Smooth muscle cell of the coronary artery (primary cell): ENCODE results near the gene USP32. TPM values are rescaled to one million over a fixed set of nuclear protein-coding genes. Genes with fewer than 3 reads are reported as not detected.

Experiments used
- total RNA-seq: library from RNA; depleted of rRNA; stranded (reverse); fragments of >200 nt; gene quantifications from 2 replicates; pipeline ENCODE4 v1.2.3, GENCODE V29; 2014; ENCODE audit warnings: low replicate concordance

USP32 gene
- total RNA-seq, result 44.8 and 49.4 TPM in 2 replicates

DNA sequence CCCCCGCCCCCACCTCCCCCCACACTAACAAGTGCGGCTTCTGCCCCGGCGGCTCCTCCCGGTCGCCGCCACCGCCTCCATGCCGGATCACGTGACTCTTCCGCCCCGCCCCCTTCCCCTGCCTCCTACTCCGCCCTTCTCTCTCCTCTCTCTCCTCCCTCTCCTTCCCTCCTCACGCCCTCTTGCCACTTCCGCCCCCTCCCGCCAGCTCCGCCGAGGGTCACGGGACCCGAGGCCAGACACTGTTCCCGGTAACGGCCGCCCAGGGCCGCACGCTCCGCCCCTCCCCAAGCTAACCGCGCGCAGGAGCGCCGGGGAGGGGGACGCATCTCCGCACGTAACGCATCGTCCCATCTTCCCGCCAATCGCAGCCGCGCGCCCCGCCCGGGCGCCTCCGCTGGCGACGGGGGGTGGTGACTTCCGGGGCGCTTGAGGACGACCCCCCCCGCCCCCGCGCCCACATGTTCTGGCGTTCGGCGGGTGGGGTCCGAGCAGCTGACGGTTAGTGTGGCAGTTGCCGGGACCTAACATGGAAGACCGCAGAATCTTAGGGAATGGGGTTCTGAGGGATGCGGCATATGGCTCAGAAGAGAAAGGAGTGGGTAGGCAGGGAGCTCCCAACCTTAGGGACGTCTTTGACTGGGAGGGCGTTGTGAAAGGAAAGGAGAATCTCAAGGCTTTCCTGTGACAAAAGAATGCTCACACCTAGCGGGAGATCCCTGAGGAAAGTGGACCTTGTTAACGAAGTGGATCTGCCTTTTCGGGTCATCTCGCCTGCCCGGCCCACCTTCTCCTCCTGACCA lies at the start of gene USP32:
Gene USP32 (minus strand): TSS at position 92 of the 803 bp plus-strand sequence. CDS start 194 bp downstream, outside the sequence.

DNA sequence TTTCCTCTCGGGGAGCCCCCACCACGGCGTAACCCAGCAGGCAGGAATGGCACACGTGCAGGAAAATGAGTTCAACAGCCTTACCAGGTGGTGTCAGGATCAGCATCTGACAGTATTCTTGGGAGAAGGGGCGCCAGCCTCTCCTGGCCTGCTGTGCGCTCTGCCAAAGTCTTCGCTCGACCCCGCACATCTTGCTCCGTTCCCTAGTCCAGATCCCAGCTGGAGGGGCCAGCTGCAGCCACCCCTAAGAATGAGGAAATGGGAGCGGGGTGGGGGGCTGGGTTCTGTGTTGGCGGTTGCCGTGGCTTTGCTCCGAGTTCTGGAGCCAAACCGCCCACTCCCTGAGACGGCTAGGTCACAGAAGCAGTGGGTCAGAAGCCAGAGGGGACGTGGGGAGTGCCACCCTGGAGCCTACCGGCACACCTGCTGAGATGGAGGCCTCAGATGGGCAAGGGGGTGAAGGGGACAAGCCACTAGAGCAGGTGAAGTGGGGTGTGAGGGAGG lies 30.3 kb upstream of the USP32 start, which contains the start of gene CHCT1:
Gene CHCT1 (plus strand): TSS at position 328 of the 504 bp plus-strand sequence. CDS start 104 bp downstream, at position 432.

GRCh38 chr17:60149691-60150582 lies 242.0 kb downstream of the USP32 start, which contains the start of gene CA4:
Gene CA4 (plus strand): TSS chr17:60149973. CDS start chr17:60150035, 62 bp downstream.

Other genes starting within 250 kb of the USP32 start
- not detected in 2 replicates for gene CA4, start 242.2 kb downstream of the USP32 start, total RNA-seq
- gene CHCT1, start 30.4 kb upstream of the USP32 start, total RNA-seq, result not detected in 2 replicates
- gene APPBP2, start 134.1 kb upstream of the USP32 start, total RNA-seq, result 26.4 and 30.8 TPM in 2 replicates
- 6.2 and 7.0 TPM in 2 replicates for gene PPM1D, start 208.1 kb upstream of the USP32 start, total RNA-seq